HL-60 (cell line): ENCODE results near the gene PDSS2.

ENCODE experiments used
- CTCF ChIP-seq: IDR thresholded peaks from one replicate; pipeline ENCODE4 v1.5.1; 2011; ENCODE audit warnings: low read length, control low read depth, inconsistent platforms; ENCODE audit not compliant: insufficient read depth
- GABPA ChIP-seq: IDR thresholded peaks from 2 replicates; pipeline ENCODE4 v1.6.1; 2012; ENCODE audit warnings: low read depth
- POLR2AphosphoS5 ChIP-seq: IDR thresholded peaks from 2 replicates; pipeline ENCODE4 v1.6.1; 2012; ENCODE audit warnings: low read depth
- REST ChIP-seq: IDR thresholded peaks from 2 replicates; pipeline ENCODE4 v1.6.1; 2012; ENCODE audit warnings: low read depth; ENCODE audit not compliant: insufficient replicate concordance
- SPI1 ChIP-seq: IDR thresholded peaks from 2 replicates; pipeline ENCODE4 v1.6.1; 2012; ENCODE audit warnings: low read depth, mild to moderate bottlenecking, borderline replicate concordance

- TF ChIP-seq CTCF (no peak), POLR2AphosphoS5 (no peak), REST (no peak), SPI1 (no peak), GABPA (no peak)
Measured at GRCh38 chr6:107103082-107103481, 356.3 kb downstream of the PDSS2 start.
